SU-DHL-6 (cell line): Measurements from ENCODE around the gene HAPSTR1.

Experiments
- H2AFZ ChIP-seq: fragments of 200-600 bp; sonication (generic); 2 replicates; pipeline ENCODE4 v1.6.1; 2014; ENCODE audit warnings: low read depth, mild to moderate bottlenecking, moderate library complexity, mixed read lengths, antibody characterized with exemption, low read length; ENCODE audit not compliant: severe bottlenecking
- H3F3A ChIP-seq: fragments of 200-600 bp; shearing (Covaris generic); 2 replicates; pipeline ENCODE4 v1.6.0; 2016; ENCODE audit warnings: antibody characterized with exemption, mild to moderate bottlenecking; ENCODE audit not compliant: insufficient read depth
- H3K27ac ChIP-seq: fragments of 200-600 bp; sonication (generic); 2 replicates; pipeline ENCODE4 v1.5.1; 2016; ENCODE audit warnings: low read depth, mild to moderate bottlenecking, low read length, moderate library complexity, mixed read lengths
- H3K27me3 ChIP-seq: fragments of 200-600 bp; sonication (generic), shearing (Covaris generic); 2 replicates; pipeline ENCODE4 v1.6.0; 2014; ENCODE audit warnings: mild to moderate bottlenecking, low read length
- H3K36me3 ChIP-seq: fragments of 200-600 bp; sonication (generic); 2 replicates; pipeline ENCODE4 v1.6.1; 2014; ENCODE audit warnings: mild to moderate bottlenecking, low read length, mixed read lengths
- H3K4me2 ChIP-seq: fragments of 300-600, 200-600 bp; shearing (Covaris generic), sonication (generic); 2 replicates; pipeline ENCODE4 v1.6.0; 2014; ENCODE audit warnings: low read length, low read depth, mild to moderate bottlenecking; ENCODE audit not compliant: poor library complexity, severe bottlenecking
- H3K4me3 ChIP-seq: fragments of 200-600 bp; sonication (generic); 2 replicates; pipeline ENCODE4 v1.5.1; 2014; ENCODE audit warnings: antibody characterized with exemption, low read length, mild to moderate bottlenecking, mixed read lengths; ENCODE audit not compliant: insufficient read depth, poor library complexity, severe bottlenecking
- H3K79me2 ChIP-seq: fragments of 200-600 bp; sonication (generic); 2 replicates; pipeline ENCODE4 v1.6.1; 2014; ENCODE audit warnings: mild to moderate bottlenecking, low read length, moderate library complexity; ENCODE audit not compliant: insufficient read depth
- H3K9ac ChIP-seq: fragments of 200-600 bp; sonication (generic); 2 replicates; pipeline ENCODE4 v1.7.0; 2014; ENCODE audit warnings: mild to moderate bottlenecking, low read length
- H3K9me2 ChIP-seq: fragments of 200-600 bp; sonication (generic); replicated peaks from 2 replicates; pipeline ENCODE4 v1.6.1; 2014; ENCODE audit warnings: low read length; ENCODE audit not compliant: insufficient read depth
- H3K9me3 ChIP-seq: fragments of 200-600 bp; sonication (generic); 2 replicates; pipeline ENCODE4 v1.6.1; 2014; ENCODE audit warnings: low read length, mixed read lengths; ENCODE audit not compliant: insufficient read depth
- H4K20me1 ChIP-seq: fragments of 200-600 bp; sonication (generic); 2 replicates; pipeline ENCODE4 v1.6.1; 2014; ENCODE audit warnings: low read depth, mild to moderate bottlenecking, antibody characterized with exemption, low read length, moderate library complexity, mixed read lengths
- CTCF ChIP-seq: fragments of 200-600 bp; sonication (generic); IDR thresholded peaks from one replicate; pipeline ENCODE4 v1.5.1; 2017; ENCODE audit warnings: antibody characterized with exemption, mild to moderate bottlenecking, low read length, moderate library complexity; ENCODE audit not compliant: insufficient read depth, poor library complexity, severe bottlenecking
- EZH2phosphoT487 ChIP-seq: fragments of 200-600 bp; sonication (generic), shearing (Covaris generic); conservative IDR thresholded peaks from 2 replicates; pipeline ENCODE4 v1.6.1; 2018; ENCODE audit warnings: mild to moderate bottlenecking, antibody characterized with exemption, low read length, moderate library complexity, mixed read lengths

HAPSTR1 gene

GRCh38 chr16:9138021-9138680 is 46.7 kb downstream of the HAPSTR1 start:
- H2AFZ ChIP-seq: no peak overlapping the region
- TF ChIP-seq EZH2phosphoT487 (no peak), CTCF (no peak)
- H3K9me3 ChIP-seq: no peaks in the 10 kb centered on the region
- H3K27ac ChIP-seq: no peak overlapping the region
- H3K36me3 ChIP-seq: no peaks in the 10 kb centered on the region
- no peaks in the 10 kb centered on the region for H3K27me3 ChIP-seq
- no peaks in the 10 kb centered on the region for H3K79me2 ChIP-seq
- no peak overlapping the region for H3K4me3 ChIP-seq
- H3F3A ChIP-seq: no peaks in the 10 kb centered on the region
- H3K9ac ChIP-seq: no peak overlapping the region
- H4K20me1 ChIP-seq: no peaks in the 10 kb centered on the region
- no peak overlapping the region for H3K4me2 ChIP-seq
- no peaks in the 10 kb centered on the region for H3K9me2 ChIP-seq

GRCh38 chr16:9138731-9139501 is 47.5 kb downstream of the HAPSTR1 start:
- Histone ChIP-seq H4K20me1 (no peaks in the 10 kb centered on the region), H3F3A (no peaks in the 10 kb centered on the region), H3K9ac (no peak overlapping the region), H3K79me2 (no peaks in the 10 kb centered on the region), H3K9me2 (no peaks in the 10 kb centered on the region), H3K9me3 (no peaks in the 10 kb centered on the region), H3K27ac (no peak overlapping the region), H2AFZ (no peak overlapping the region), H3K4me3 (no peak overlapping the region), H3K4me2 (peak overlapping the region; percentile 30), H3K27me3 (no peaks in the 10 kb centered on the region), H3K36me3 (no peaks in the 10 kb centered on the region)
- TF ChIP-seq EZH2phosphoT487 (no peak), CTCF (peak; percentile 95)

GRCh38 chr16:9139965-9140364 is 48.5 kb downstream of the HAPSTR1 start:
- H3K4me2 ChIP-seq: peak overlapping the region; percentile 8

More at GRCh38 chr16:9139965-9140364, 48.5 kb downstream of the HAPSTR1 start:
- no peaks in the 10 kb centered on the region for H3K9me2 ChIP-seq
- no peak for TF ChIP-seq CTCF
- no peak for TF ChIP-seq EZH2phosphoT487
- no peaks in the 10 kb centered on the region for H4K20me1 ChIP-seq
- no peaks in the 10 kb centered on the region for H3K36me3 ChIP-seq
- no peaks in the 10 kb centered on the region for H3K27me3 ChIP-seq
- no peaks in the 10 kb centered on the region for H3K79me2 ChIP-seq
- no peak overlapping the region for H3K27ac ChIP-seq
- H3K9ac ChIP-seq: no peak overlapping the region
- no peak overlapping the region for H3K4me3 ChIP-seq
- no peak overlapping the region for H2AFZ ChIP-seq
- no peaks in the 10 kb centered on the region for H3F3A ChIP-seq
- no peaks in the 10 kb centered on the region for H3K9me3 ChIP-seq
